Kidney tubule cell (primary cell): Measurements from ENCODE around the gene DYNC2I2.
A peak's percentile ranks its signal among the peaks of the same experiment; 100 is the strongest.

ENCODE experiments used
- DNase-seq: peaks from one replicate; pipeline ENCODE4 v3.0.0-alpha.2; 2018; ENCODE audit warnings: low spot score

DYNC2I2 gene

DNA sequence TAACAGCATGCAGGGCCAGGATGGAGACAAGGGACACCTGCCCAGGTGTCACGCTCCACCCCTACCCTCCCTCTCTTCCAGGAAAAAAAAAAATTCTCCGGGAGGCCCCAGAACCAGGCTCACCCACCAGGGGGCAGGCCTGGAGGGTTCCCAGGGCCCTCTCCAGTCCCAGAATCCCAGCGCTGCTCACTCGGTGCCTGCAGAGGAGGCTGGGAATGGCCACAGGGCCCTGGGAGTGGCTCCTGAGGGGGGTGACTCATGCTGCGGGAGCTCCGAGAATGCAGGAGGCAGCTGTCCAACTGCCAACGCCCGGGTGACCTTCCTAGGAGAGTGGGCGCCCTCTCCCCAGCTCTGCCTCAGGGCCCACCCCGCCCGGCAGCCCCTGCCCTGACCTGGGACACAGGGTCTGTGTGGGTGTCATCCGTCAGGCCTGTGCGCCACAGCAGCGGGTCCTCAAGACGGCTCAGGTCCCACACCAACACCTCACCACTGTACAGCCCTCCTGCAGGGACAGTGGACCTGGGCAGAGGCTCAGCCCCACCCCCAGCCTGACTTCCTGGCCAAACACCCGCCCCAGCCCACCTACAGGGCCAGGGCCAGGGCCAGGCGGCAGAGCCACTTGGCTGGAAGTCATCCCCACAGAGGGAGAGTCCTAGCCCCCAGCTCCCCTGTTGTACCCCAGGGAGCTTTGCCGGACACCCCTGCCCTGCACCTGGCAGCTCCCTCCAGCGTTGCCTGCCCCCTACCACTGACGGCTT lies 21.2 kb downstream of the DYNC2I2 start:
- DNase-seq = peak; percentile 99

DNA sequence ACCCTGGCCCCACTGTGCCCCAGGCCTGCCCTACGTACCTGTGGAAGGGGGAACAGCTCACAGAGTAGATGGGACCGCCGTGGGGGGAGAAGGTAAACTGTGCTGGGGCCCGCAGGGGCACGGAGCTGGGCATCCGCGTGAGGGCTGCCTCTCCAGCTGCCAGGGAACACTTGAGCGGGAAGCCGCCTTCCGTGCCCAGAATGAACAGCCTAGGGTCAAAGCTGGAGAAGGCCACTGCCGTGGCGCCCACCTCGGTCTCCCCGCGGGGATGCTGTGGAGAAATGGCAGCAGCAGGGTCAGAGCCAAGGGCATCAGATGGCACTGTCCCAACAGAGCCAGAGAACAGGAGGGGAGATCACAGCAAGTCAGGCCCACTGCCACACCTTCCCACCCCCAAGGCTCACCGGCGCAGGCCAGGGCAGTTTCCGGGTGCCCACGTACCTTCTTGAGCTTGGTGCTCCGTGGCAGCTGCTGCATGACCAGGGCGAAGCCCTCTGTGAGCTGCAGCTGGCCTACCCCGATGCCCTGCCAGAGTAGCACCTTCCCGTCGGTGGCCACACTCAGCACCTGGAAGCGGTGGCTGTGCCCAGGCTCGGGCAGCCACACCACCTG lies 21.9 kb downstream of the DYNC2I2 start:
- no peak for DNase-seq

DNA sequence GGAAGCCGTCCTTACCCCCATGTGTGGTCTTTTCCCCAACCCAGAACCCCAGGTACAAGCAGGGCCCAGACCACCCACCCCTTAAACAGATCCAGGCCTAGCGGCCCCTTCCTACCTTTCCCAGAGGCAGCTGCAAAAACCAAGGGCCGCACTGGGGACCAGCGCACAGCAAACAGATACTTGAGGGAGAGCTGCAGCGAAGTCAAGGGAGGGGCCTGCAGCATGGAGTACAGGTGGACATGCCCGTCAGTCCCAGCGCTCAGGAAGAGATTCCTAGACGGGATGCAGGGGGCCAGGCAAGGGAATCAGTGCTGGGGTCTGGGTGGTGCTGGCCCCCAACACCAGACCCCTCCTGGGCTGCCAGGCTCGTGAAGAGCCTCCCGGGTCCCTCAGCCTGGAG lies 22.5 kb downstream of the DYNC2I2 start:
- no peak for DNase-seq

GRCh38 chr9:128633601-128634000 lies 23.0 kb downstream of the DYNC2I2 start:
- no peak for DNase-seq

GRCh38 chr9:128633057-128633456 lies 23.6 kb downstream of the DYNC2I2 start:
- no peak for DNase-seq

DNA sequence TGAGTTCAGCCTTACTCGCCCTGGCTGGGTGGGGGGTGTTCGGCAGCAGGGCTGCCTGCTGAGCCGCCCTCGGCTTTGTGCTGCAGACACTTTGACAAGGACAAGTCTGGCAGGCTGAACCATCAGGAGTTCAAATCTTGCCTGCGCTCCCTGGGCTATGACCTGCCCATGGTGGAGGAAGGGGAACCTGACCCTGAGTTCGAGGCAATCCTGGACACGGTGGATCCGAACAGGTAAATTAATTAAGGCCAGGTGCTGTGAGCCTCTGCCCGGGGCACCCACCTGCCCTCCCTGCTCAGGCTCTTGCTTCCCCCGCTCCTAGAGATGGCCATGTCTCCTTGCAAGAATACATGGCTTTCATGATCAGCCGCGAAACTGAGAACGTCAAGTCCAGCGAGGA lies 24.2 kb downstream of the DYNC2I2 start:
- DNase-seq = no peak

DNA sequence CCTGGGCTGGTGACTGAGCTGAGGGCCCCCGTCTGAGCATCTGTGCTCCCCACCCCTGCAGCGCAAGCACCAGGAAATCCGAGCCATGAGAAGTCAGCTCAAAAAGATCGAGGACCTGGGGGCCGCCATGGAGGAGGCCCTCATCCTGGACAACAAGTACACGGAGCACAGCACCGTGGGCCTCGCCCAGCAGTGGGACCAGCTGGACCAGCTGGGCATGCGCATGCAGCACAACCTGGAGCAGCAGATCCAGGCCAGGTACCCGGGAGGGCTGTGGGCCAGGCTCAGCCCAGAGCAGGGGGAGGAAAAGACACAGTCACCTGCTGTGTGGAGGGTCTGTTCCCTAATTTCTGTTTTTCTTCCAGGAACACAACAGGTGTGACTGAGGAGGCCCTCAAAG lies 24.6 kb downstream of the DYNC2I2 start:
- no peak for DNase-seq

- DNase-seq = no peak
Measured at GRCh38 chr9:128631636-128632035, 25.0 kb downstream of the DYNC2I2 start.

GRCh38 chr9:128629852-128630545 lies 26.6 kb downstream of the DYNC2I2 start:
- DNase-seq = no peak

- DNase-seq = no peak
Measured at GRCh38 chr9:128629136-128629535, 27.5 kb downstream of the DYNC2I2 start.

DNA sequence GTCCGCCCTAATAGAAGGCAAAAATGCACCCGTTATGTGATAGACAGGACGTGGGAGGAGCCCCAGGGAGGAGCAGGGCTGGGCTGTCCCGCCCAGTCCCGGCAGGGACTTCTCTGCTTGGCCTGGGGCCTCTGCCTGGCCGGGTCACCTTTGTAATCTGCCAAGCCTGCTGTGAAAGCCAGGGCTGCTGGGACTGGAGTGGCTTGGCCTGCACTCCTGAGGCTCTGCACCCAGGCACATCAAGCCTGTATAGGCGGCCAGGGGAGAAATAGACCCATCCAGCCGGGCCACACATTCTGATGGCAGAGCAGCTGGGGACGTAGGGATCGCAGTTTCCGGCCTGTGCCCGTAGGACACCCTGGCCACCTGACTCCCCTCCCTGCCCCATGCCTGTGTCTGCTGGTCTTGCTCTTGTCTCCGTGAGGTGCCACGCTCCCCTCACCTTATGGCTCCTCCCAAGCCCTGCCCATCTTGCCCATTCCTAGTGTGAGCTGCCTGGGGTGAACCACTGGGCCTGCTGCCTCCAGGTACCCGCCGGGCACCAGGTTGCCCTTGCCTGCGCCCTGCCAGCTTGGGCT lies 28.1 kb downstream of the DYNC2I2 start:
- no peak for DNase-seq

DNA sequence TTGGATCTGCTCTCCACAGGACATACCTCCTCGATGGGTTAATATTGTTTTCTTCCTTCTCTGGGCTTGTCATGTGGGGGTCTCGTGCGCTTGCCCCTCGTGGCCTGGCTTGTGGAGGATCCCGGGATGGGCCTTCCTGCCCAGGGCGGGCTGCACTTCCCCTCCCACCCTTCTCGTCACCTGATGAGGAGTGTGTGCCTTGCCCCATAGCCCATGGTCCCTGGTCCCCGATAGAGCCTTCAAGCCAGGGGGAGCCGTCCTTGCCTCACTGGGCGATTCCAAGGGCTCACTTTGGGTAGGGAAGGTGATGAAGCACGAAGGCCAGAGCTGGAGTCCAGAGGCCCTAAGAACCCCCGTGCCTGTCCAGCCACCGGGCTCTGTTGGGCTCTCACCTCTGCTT lies 28.7 kb downstream of the DYNC2I2 start:
- no peak for DNase-seq

- DNase-seq = no peak
Measured at GRCh38 chr9:128627127-128627715, 29.4 kb downstream of the DYNC2I2 start.

DNA sequence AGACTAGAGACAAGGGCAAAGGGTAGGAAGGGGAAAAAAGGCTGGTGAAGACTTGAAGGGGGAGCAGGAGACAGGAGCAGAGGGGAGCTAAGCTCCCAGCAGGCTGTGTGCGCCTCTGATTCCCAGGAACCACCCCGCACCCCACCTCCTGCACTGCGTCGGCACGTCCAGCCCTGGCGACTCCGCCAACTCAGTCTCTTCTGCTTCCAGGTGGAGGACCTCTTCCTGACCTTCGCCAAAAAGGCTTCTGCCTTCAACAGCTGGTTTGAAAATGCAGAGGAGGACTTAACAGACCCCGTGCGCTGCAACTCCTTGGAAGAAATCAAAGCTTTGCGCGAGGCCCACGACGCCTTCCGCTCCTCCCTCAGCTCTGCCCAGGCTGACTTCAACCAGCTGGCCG lies 30.5 kb downstream of the DYNC2I2 start:
- DNase-seq = no peak

DNA sequence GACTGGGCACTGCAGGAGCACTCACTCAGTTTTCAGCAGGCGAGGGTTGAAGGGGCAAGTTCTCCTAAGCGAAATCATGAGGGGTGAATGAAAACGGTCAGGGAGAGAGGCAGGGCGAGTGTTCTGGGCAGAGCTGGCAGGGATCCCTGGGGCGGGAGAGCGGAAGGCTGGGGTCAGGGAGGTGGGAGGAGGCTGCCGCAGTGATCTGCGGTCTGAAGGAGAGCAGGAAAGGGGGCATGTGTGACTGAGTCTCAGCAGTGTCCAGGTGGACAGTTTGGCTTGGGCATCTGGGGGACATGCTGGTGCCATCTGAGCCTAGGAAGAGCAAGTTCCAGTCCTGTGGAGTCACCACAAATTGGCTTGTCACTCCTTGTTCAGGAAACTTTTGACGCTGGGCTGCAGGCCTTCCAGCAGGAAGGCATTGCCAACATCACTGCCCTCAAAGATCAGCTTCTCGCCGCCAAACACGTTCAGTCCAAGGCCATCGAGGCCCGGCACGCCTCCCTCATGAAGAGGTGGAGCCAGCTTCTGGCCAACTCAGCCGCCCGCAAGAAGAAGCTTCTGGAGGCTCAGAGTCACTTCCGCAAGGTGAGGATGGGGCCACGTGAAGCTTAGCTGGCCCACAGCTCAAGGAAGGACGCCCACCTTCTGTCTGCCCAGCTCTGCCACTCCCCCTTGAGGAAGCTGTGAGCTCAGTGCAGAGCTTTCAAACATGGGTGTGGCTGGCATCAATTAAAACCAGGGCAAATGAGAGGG lies 31.1 kb downstream of the DYNC2I2 start:
- DNase-seq = no peak

DNA sequence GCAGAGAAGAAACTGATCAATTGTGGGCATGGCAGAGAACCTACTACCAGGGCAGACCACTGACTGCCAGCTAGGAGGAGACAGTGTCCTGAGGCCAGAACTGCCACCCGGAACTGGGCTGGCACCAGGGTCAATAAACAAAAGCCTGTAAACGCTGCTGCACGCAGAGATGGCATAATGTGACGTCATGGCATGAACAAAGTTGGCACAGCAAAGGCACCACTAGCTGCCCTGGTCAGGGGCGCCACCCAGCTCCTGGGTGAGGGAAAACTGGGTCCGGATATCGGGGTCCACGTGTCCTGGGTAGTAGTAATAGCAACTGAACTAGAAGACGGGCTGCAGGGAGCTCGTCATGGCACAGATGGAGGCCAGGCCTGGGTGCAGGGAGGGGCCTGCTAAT lies 32.1 kb downstream of the DYNC2I2 start:
- no peak for DNase-seq

DNA sequence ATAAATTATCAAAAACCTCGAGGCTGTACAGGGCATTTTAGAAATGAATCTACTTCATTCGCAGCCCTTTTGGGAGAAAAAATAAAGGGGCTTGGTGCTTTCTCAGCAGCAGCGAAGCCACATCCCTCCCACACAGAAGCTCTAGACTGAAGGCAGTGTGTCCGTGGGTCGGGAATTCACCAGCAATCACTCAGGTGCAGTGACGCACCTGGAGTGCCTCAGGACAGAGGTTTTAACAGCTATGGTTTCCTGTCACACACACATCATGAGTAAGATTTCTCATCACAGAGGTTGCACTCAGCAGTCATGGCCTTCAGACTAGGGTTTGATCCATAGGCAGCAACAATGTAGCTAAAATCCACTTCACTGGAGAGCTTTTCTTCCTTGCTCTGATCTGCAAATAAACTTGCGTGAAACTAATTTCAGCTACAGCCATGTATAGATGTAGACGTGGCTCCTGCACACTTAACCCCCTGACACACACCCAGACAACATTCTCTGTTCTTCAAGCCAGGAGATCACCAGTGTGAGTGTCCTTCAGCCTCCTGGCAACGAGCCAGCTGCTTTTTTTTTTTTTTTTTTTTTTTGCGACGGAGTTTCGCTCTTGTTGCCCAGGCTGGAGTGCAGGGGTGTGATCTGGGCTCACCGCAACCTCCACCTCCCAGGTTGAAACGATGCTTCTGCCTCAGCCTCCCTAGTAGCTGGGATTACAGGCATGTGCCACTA lies 34.8 kb downstream of the DYNC2I2 start:
- DNase-seq = no peak

GRCh38 chr9:128619779-128620178 lies 36.9 kb downstream of the DYNC2I2 start:
- no peak for DNase-seq

GRCh38 chr9:128619127-128619526 lies 37.5 kb downstream of the DYNC2I2 start:
- no peak for DNase-seq

GRCh38 chr9:128617943-128618342 lies 38.7 kb downstream of the DYNC2I2 start:
- no peak for DNase-seq

GRCh38 chr9:128615571-128615970 lies 41.1 kb downstream of the DYNC2I2 start:
- no peak for DNase-seq
